UCSD-AML1 (cell line): ENCODE results near the gene SNUPN.

Experiments
- DNase-seq: peaks from one replicate; lab custom pipeline; 2025; ENCODE audit not compliant: unreplicated experiment; lab: John Stamatoyannopoulos, UW

SNUPN gene

GRCh38 chr15:75654201-75654907, 28.8 kb upstream of the SNUPN start:
- no peak for DNase-seq

GRCh38 chr15:75653347-75653913, 27.9 kb upstream of the SNUPN start:
- no peak for DNase-seq

GRCh38 chr15:75651810-75652543, 26.5 kb upstream of the SNUPN start:
- DNase-seq: no peak

- peak; percentile 41 for DNase-seq
Measured at GRCh38 chr15:75650908-75651809, 25.6 kb upstream of the SNUPN start.

- DNase-seq: no peak
Measured at GRCh38 chr15:75649848-75650247, 24.3 kb upstream of the SNUPN start.

GRCh38 chr15:75649045-75649761, 23.7 kb upstream of the SNUPN start:
- DNase-seq: no peak

- no peak for DNase-seq
Measured at GRCh38 chr15:75648156-75649000, 22.9 kb upstream of the SNUPN start.

- DNase-seq: peak; percentile 82
Measured at GRCh38 chr15:75647370-75648155, 22.0 kb upstream of the SNUPN start, which contains the start of gene SNX33. SNX33 (plus strand) TSS chr15:75647912; CDS start chr15:75649103, 1,191 bp downstream.

- no peak for DNase-seq
Measured at GRCh38 chr15:75646944-75647364, 21.4 kb upstream of the SNUPN start.

- no peak for DNase-seq
Measured at GRCh38 chr15:75646112-75646943, 20.8 kb upstream of the SNUPN start.

- DNase-seq: no peak
Measured at GRCh38 chr15:75644376-75644775, 18.9 kb upstream of the SNUPN start.

GRCh38 chr15:75641603-75642002, 16.1 kb upstream of the SNUPN start:
- no peak for DNase-seq

GRCh38 chr15:75641179-75641503, 15.6 kb upstream of the SNUPN start:
- no peak for DNase-seq

GRCh38 chr15:75640483-75641178, 15.1 kb upstream of the SNUPN start:
- DNase-seq: peak; percentile 50

GRCh38 chr15:75639709-75640482, 14.4 kb upstream of the SNUPN start, which contains the start of gene IMP3:
IMP3 (minus strand) TSS chr15:75640224; CDS start chr15:75640168, 56 bp downstream.
- DNase-seq: peak; percentile 95

- DNase-seq: no peak
Measured at GRCh38 chr15:75639191-75639708, 13.7 kb upstream of the SNUPN start.
